Measurements from ENCODE around the gene GPC6.

- TF ChIP-seq EZH2phosphoT487 (IDR thresholded peaks at IDR 0.05) = no peak
- TF ChIP-seq EZH2 (IDR thresholded peaks at IDR 0.05) = no peak
Observed at GRCh38 chr13:94303644-94304174, 1077.1 kb downstream of the GPC6 start.

All from neural progenitor cell (in vitro differentiated cells).